ENCODE data around the gene ATOH1. TPM values are rescaled to one million over a fixed set of nuclear protein-coding genes. Genes with fewer than 3 reads are reported as not detected.

Gene ATOH1
- total RNA-seq, 1 experiment from 2014 or later = not detected

DNA sequence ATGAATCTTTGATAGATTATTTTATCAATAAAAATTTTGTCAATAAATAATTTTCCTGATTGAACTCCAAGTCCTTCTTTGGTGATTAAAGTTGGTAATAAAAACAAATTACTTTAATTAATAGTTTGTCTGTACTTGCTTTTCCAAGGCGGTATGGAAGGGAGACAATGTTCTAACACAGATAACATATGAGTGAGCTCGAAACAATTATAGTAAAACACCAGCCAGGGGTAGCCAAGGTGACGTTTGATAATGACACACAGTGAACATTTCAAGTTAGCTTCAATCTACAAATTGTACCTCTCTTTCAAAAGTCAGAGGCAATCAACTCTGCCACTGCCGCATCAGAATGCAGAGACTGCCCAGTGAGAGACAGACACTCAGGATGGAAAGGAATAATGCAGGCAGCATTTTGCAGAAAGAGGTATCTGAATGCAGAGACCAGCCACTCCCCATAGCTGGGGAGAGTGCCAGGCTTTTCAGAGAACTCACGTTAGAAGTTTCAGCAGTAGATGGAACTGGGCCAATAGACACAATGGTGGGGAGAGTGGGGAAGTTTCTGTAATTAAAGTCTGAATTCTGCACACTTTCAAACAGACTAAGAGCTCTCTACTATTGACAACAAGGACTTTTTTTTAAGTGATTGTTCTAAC, 18.1 kb upstream of the ATOH1 start:
- ChIA-PET CTCF (no interaction called here), POLR2A (ENCODE audit: low non-redundant PET) (no interaction called here)
- Histone ChIP-seq H3K27ac (ENCODE audit: low read depth, low read length, poor library complexity, severe bottlenecking) (no peak overlapping the region), H3K36me3 (ENCODE audit: insufficient read depth, low read length, poor library complexity, severe bottlenecking) (no peaks in the 10 kb centered on the region), H3K4me3 (ENCODE audit: low read depth, low read length, poor library complexity, severe bottlenecking) (no peak overlapping the region), H3K4me1 (ENCODE audit: insufficient read depth, low read length, poor library complexity, severe bottlenecking) (no peaks in the 10 kb centered on the region), H3K9me3 (ENCODE audit: low read depth, low read length, poor library complexity, severe bottlenecking) (no peaks in the 10 kb centered on the region), H3K27me3 (replicated peaks; ENCODE audit: insufficient read depth, low read depth, low read length, poor library complexity) (no peaks in the 10 kb centered on the region)
- TF ChIP-seq, protein P1, sequence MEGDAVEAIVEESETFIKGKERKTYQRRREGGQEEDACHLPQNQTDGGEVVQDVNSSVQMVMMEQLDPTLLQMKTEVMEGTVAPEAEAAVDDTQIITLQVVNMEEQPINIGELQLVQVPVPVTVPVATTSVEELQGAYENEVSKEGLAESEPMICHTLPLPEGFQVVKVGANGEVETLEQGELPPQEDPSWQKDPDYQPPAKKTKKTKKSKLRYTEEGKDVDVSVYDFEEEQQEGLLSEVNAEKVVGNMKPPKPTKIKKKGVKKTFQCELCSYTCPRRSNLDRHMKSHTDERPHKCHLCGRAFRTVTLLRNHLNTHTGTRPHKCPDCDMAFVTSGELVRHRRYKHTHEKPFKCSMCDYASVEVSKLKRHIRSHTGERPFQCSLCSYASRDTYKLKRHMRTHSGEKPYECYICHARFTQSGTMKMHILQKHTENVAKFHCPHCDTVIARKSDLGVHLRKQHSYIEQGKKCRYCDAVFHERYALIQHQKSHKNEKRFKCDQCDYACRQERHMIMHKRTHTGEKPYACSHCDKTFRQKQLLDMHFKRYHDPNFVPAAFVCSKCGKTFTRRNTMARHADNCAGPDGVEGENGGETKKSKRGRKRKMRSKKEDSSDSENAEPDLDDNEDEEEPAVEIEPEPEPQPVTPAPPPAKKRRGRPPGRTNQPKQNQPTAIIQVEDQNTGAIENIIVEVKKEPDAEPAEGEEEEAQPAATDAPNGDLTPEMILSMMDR (conservative IDR thresholded peaks at IDR 0.05; ENCODE audit: low read depth, low read length) = no peak
- TF ChIP-seq EZH2 (IDR thresholded peaks at IDR 0.05; ENCODE audit: borderline replicate concordance, low read depth, low read length, poor library complexity, severe bottlenecking) = no peak
- no peak for DNase-seq (ENCODE audit: low spot score)
- intact Hi-C loops (cut with micrococcal nuclease; ENCODE audit: unreplicated experiment) = no loop called here
- BruUV-seq (replicated peaks) = no TSS peak

DNA sequence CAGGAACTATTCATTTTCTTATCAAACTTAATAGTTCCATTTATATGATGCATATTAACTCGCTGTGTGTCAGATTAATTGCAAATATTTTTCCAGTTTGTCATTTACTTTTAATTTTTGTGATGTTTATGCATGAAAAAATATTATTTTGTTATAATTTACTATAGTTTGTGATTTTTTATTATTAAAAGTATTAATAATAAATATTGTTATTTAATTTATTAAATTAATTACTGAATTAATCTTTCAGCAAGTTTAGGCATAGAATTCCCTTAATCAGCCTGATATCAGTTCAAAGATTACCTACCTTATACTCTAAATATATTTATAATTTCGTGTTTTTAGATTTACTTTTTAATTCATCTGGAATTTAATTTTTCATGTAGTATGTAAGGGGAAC, 15.5 kb upstream of the ATOH1 start:
- intact Hi-C loops (cut with micrococcal nuclease; ENCODE audit: unreplicated experiment) = no loop called here
- POLR2A ChIA-PET (ENCODE audit: low non-redundant PET) = no interaction called here
- CTCF ChIA-PET = no interaction called here

DNA sequence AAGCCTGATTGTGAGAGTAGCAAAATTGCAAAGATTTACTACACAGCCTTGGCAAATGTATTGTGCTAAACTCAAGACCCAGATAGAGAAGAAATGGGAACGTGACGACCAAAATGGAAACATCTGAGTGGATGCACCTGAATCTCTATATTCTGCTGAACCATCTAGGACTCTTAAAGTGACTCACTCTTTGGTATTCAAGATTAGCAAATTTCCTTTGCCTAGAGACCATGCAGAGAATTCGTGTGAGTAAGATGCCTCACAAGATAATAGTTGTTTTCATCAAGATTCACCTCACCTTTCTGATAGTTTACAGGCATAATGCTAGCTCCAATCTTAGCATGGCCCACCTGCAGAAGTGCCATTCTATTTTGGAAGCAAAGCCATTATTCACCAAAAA, 14.4 kb upstream of the ATOH1 start:
- CTCF ChIA-PET = no interaction called here

More for the DNA sequence above, 15.5 kb upstream of the ATOH1 start:
- H3K4me1 ChIP-seq (ENCODE audit: insufficient read depth, low read length, poor library complexity, severe bottlenecking) = no peaks in the 10 kb centered on the region
- H3K4me3 ChIP-seq (ENCODE audit: low read depth, low read length, poor library complexity, severe bottlenecking) = no peak overlapping the region
- H3K27me3 ChIP-seq (replicated peaks; ENCODE audit: insufficient read depth, low read depth, low read length, poor library complexity) = no peaks in the 10 kb centered on the region
- H3K36me3 ChIP-seq (ENCODE audit: insufficient read depth, low read length, poor library complexity, severe bottlenecking) = no peaks in the 10 kb centered on the region
- TF ChIP-seq EZH2 (IDR thresholded peaks at IDR 0.05; ENCODE audit: borderline replicate concordance, low read depth, low read length, poor library complexity, severe bottlenecking) = no peak
- TF ChIP-seq, protein P1 (conservative IDR thresholded peaks at IDR 0.05; ENCODE audit: low read depth, low read length) = no peak
- DNase-seq (ENCODE audit: low spot score) = no peak
- no TSS peak for BruUV-seq (replicated peaks)
- H3K27ac ChIP-seq (ENCODE audit: low read depth, low read length, poor library complexity, severe bottlenecking) = no peak overlapping the region
- no peaks in the 10 kb centered on the region for H3K9me3 ChIP-seq (ENCODE audit: low read depth, low read length, poor library complexity, severe bottlenecking)

More for the DNA sequence above, 14.4 kb upstream of the ATOH1 start:
- POLR2A ChIA-PET (ENCODE audit: low non-redundant PET) = no interaction called here
- H3K27ac ChIP-seq (ENCODE audit: low read depth, low read length, poor library complexity, severe bottlenecking) = no peak overlapping the region
- H3K4me1 ChIP-seq (ENCODE audit: insufficient read depth, low read length, poor library complexity, severe bottlenecking) = no peaks in the 10 kb centered on the region
- H3K9me3 ChIP-seq (ENCODE audit: low read depth, low read length, poor library complexity, severe bottlenecking) = no peaks in the 10 kb centered on the region
- intact Hi-C loops (cut with micrococcal nuclease; ENCODE audit: unreplicated experiment) = no loop called here
- DNase-seq (ENCODE audit: low spot score) = no peak
- H3K27me3 ChIP-seq (replicated peaks; ENCODE audit: insufficient read depth, low read depth, low read length, poor library complexity) = no peaks in the 10 kb centered on the region
- H3K36me3 ChIP-seq (ENCODE audit: insufficient read depth, low read length, poor library complexity, severe bottlenecking) = no peaks in the 10 kb centered on the region
- TF ChIP-seq, protein P1 (conservative IDR thresholded peaks at IDR 0.05; ENCODE audit: low read depth, low read length) = no peak
- no peak for TF ChIP-seq EZH2 (IDR thresholded peaks at IDR 0.05; ENCODE audit: borderline replicate concordance, low read depth, low read length, poor library complexity, severe bottlenecking)
- BruUV-seq (replicated peaks) = no TSS peak
- H3K4me3 ChIP-seq (ENCODE audit: low read depth, low read length, poor library complexity, severe bottlenecking) = no peak overlapping the region

Data from A673 (cell line).